ENCODE results near the gene PLB1. TPM values are rescaled to one million over a fixed set of nuclear protein-coding genes. Genes with fewer than 3 reads are reported as not detected.

Gene PLB1
- total and polyA plus RNA-seq, 4 experiments from 2014 or later, result 0.38 to 0.91 (median 0.82) TPM

- Histone ChIP-seq H3K27me3 (ENCODE audit: insufficient read depth, low read length) (no peaks in the 10 kb centered on the region), H3K36me3 (ENCODE audit: insufficient read depth, low read length) (no peaks in the 10 kb centered on the region), H3K9me3 (ENCODE audit: control insufficient read depth in 1 of 2, low read length in 2 of 2) (no peaks in the 10 kb centered on the region), H3K4me1 (ENCODE audit: insufficient read depth, low read length) (peaks cover 5% of the 10 kb centered on the region), H3K4me3 (ENCODE audit: low read length in 2 of 2) (no peak overlapping the region), H3K27ac (ENCODE audit: low read depth, low read length) (no peak overlapping the region)
- no peaks in the 10 kb centered on the region for H3K9me3 Mint-ChIP-seq
- no peak overlapping the region for H3K4me3 Mint-ChIP-seq
- intact Hi-C loops (cut with micrococcal nuclease), result no loop called here
- H3K27ac Mint-ChIP-seq, result peak overlapping the region in 1 of 7 donors; percentile 61
- no peaks in the 10 kb centered on the region for H3K27me3 Mint-ChIP-seq
- DNase-seq, result no peak
- ChIA-PET CTCF (ENCODE audit: partially characterized antibody) (interaction anchor here (1.4 to 1.5 kb wide), 2 partner anchors 51 to 52 kb away, joined by 3 read pairs; no protein-coding TSS in a partner anchor), POLR2A (ENCODE audit: partially characterized antibody) (no interaction called here)
- H3K36me3 Mint-ChIP-seq, result no peaks in the 10 kb centered on the region
- peaks cover 4 to 19% (median 11%) of the 10 kb centered on the region in 4 donors for H3K4me1 Mint-ChIP-seq
Measured at GRCh38 chr2:28644760-28645159, 148.9 kb downstream of the PLB1 start.

DNA sequence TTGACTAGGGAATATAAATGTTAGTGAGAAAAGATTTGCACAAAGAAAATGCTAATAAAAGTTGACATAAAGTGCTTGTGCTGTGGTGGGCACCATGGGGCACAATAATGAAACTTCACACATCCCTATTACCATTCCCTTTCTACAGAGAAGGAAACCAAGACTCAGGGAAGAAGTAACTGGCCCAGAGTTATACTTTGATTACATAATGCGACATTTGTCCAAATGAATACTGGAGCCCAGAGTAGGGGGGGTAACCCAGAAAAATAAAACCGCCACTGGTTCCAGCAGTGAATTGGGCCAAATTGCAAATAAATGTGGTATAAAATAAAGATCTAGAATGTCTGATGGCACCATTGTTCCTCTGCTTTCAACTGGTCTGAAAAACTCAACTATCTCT lies 149.7 kb downstream of the PLB1 start:
- H3K27ac Mint-ChIP-seq, result peak overlapping the region in 1 of 7 donors; percentile 67
- H3K9me3 Mint-ChIP-seq, result no peaks in the 10 kb centered on the region
- CTCF ChIA-PET (ENCODE audit: partially characterized antibody), result interaction anchor here (1.5 kb wide), 1 partner anchor 53 kb away, joined by 3 read pairs; no protein-coding TSS in a partner anchor

DNA sequence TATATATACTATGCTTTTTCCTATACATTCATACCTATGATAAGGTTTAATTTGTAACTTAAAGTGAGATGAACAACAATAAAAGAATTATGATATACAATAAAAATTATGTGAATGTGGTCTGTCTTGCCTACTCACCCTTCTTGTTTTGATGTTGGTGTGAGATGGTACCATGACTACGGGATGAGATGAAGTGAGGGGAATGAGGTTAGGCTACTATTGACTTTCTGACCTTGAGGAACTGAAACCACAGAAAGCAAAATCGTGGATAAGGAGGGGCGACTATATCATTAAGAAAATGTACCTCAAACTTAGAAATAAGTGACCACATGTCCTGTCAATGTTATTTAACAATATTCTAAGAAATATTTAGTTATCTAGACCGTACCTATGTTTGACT lies 151.8 kb downstream of the PLB1 start:
- ChIA-PET CTCF (ENCODE audit: partially characterized antibody) (no interaction called here), POLR2A (ENCODE audit: partially characterized antibody) (no interaction called here)
- peaks cover 5% of the 10 kb centered on the region for H3K4me1 ChIP-seq (ENCODE audit: insufficient read depth, low read length)
- no peaks in the 10 kb centered on the region for H3K9me3 ChIP-seq (ENCODE audit: control insufficient read depth in 1 of 2, low read length in 2 of 2)
- Mint-ChIP-seq H3K27ac (peak overlapping the region in 3 of 7 donors; percentile 32 to 73 (median 61)), H3K4me1 (peaks cover 6 to 20% (median 13%) of the 10 kb centered on the region in 4 donors), H3K4me3 (peak overlapping the region in 1 of 8 donors; percentile 25), H3K36me3 (no peaks in the 10 kb centered on the region), H3K27me3 (no peaks in the 10 kb centered on the region), H3K9me3 (no peaks in the 10 kb centered on the region)
- peak in 1 of 5 donors; percentile 28 for DNase-seq
- H3K4me3 ChIP-seq (ENCODE audit: low read length in 2 of 2), result no peak overlapping the region
- no peak overlapping the region for H3K27ac ChIP-seq (ENCODE audit: low read depth, low read length)
- no peaks in the 10 kb centered on the region for H3K27me3 ChIP-seq (ENCODE audit: insufficient read depth, low read length)
- intact Hi-C loops (cut with micrococcal nuclease), result no loop called here
- H3K36me3 ChIP-seq (ENCODE audit: insufficient read depth, low read length), result no peaks in the 10 kb centered on the region

More for the DNA sequence above, 149.7 kb downstream of the PLB1 start:
- POLR2A ChIA-PET (ENCODE audit: partially characterized antibody), result no interaction called here
- DNase-seq, result no peak
- H3K9me3 ChIP-seq (ENCODE audit: control insufficient read depth in 1 of 2, low read length in 2 of 2), result no peaks in the 10 kb centered on the region
- no peaks in the 10 kb centered on the region for H3K27me3 Mint-ChIP-seq
- H3K4me1 Mint-ChIP-seq, result peaks cover 6 to 26% (median 14%) of the 10 kb centered on the region in 4 donors
- intact Hi-C loops (cut with micrococcal nuclease), result no loop called here
- no peak overlapping the region for H3K4me3 Mint-ChIP-seq
- H3K4me1 ChIP-seq (ENCODE audit: insufficient read depth, low read length), result peaks cover 5% of the 10 kb centered on the region
- no peaks in the 10 kb centered on the region for H3K36me3 ChIP-seq (ENCODE audit: insufficient read depth, low read length)
- no peaks in the 10 kb centered on the region for H3K36me3 Mint-ChIP-seq
- H3K4me3 ChIP-seq (ENCODE audit: low read length in 2 of 2), result no peak overlapping the region
- no peak overlapping the region for H3K27ac ChIP-seq (ENCODE audit: low read depth, low read length)
- no peaks in the 10 kb centered on the region for H3K27me3 ChIP-seq (ENCODE audit: insufficient read depth, low read length)

GRCh38 chr2:28648147-28648546 lies 152.3 kb downstream of the PLB1 start:
- intact Hi-C loops (cut with micrococcal nuclease), result no loop called here
- Histone ChIP-seq H3K4me1 (ENCODE audit: insufficient read depth, low read length) (peaks cover 5% of the 10 kb centered on the region), H3K27me3 (ENCODE audit: insufficient read depth, low read length) (no peaks in the 10 kb centered on the region), H3K36me3 (ENCODE audit: insufficient read depth, low read length) (no peaks in the 10 kb centered on the region), H3K9me3 (ENCODE audit: control insufficient read depth in 1 of 2, low read length in 2 of 2) (no peaks in the 10 kb centered on the region), H3K27ac (ENCODE audit: low read depth, low read length) (no peak overlapping the region), H3K4me3 (ENCODE audit: low read length in 2 of 2) (no peak overlapping the region)
- no peaks in the 10 kb centered on the region for H3K9me3 Mint-ChIP-seq
- CTCF ChIA-PET (ENCODE audit: partially characterized antibody), result no interaction called here
- no peaks in the 10 kb centered on the region for H3K27me3 Mint-ChIP-seq
- POLR2A ChIA-PET (ENCODE audit: partially characterized antibody), result no interaction called here
- H3K4me1 Mint-ChIP-seq, result peaks cover 6 to 20% (median 13%) of the 10 kb centered on the region in 4 donors
- no peak overlapping the region for H3K4me3 Mint-ChIP-seq
- peak overlapping the region in 3 of 7 donors; percentile 3 to 81 (median 13) for H3K27ac Mint-ChIP-seq
- DNase-seq, result no peak
- no peaks in the 10 kb centered on the region for H3K36me3 Mint-ChIP-seq

DNA sequence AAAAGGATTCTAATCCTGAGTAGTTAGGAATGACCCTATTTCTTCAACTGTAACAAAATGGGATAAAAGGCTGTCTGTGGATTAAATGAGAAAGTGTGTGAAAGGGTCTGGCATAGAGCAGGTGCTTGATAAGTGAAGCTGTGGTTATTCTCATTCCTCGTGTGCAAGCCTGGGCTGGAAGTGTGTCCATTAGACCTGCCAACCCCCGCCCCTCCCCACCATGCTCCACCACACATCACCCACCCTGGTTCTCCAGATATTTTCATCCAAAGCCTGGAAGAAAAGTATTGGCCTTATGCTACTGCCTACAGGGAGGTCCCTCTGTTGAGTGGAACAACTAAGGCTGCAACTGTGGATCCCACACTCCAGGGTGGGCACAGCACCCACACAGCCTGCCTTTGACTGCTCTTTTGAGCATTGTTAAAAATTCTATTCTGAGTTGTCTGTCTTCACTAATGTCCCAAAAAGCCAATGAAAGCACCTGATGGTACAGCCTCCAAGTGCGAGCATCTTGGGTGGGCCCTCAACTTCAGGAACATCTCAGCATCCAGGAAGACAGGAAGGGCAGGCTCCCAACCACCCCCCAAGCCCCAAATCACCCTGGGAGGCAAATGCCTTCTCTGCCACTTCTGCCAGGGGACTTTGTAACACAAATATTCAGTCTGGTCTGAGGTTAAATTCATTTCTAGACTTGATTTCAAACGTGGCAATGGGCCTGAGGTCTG lies 153.0 kb downstream of the PLB1 start:
- H3K4me1 Mint-ChIP-seq, result peaks cover 6 to 20% (median 13%) of the 10 kb centered on the region in 4 donors
- Histone ChIP-seq H3K4me3 (ENCODE audit: low read length in 2 of 2) (no peak overlapping the region), H3K27ac (ENCODE audit: low read depth, low read length) (no peak overlapping the region), H3K4me1 (ENCODE audit: insufficient read depth, low read length) (peaks cover 5% of the 10 kb centered on the region), H3K36me3 (ENCODE audit: insufficient read depth, low read length) (no peaks in the 10 kb centered on the region), H3K9me3 (ENCODE audit: control insufficient read depth in 1 of 2, low read length in 2 of 2) (no peaks in the 10 kb centered on the region), H3K27me3 (ENCODE audit: insufficient read depth, low read length) (no peaks in the 10 kb centered on the region)
- H3K9me3 Mint-ChIP-seq, result no peaks in the 10 kb centered on the region
- intact Hi-C loops (cut with micrococcal nuclease), result no loop called here
- H3K27me3 Mint-ChIP-seq, result no peaks in the 10 kb centered on the region
- H3K27ac Mint-ChIP-seq, result peak overlapping the region in 4 of 7 donors; percentile 29 to 78 (median 76)
- H3K36me3 Mint-ChIP-seq, result no peaks in the 10 kb centered on the region
- POLR2A ChIA-PET (ENCODE audit: partially characterized antibody), result no interaction called here
- H3K4me3 Mint-ChIP-seq, result no peak overlapping the region
- CTCF ChIA-PET (ENCODE audit: partially characterized antibody), result no interaction called here
- DNase-seq, result no peak

DNA sequence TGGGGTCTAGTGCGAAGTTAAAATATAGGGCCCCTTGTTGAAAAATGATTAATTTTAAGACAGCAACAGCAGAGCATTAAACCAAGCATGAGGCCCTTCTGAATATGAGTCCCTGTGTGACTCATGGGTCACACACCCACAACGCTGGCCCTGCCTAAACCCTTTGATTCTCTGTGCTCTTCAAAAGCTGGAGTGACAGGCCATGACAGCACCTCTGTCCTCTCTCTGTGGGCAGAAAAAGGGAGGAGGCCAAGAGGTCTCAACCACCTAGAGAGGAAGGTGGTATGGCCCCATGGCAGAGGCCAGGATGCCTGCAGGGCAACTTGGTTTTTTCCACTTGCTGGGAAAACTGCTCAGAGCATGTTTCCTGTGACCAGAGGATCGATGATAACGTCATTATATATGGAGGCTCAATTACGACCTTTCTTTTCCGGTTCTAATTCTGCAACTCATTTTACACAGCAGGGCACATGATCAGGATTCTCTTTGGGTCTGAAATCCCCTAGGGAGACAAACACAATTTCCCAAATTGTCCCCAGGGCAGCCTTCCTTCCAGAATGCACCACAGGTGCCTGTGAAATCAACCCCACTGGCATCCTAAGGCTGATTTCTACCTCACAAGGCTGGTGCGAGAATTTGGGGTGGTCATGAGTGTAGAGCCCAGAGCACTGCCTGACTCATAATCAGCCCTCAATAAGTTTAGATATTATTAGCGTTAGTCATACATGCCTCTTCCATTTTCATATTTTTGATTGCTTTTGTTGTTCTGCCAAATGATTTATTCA lies 153.8 kb downstream of the PLB1 start:
- no peak overlapping the region for H3K4me3 ChIP-seq (ENCODE audit: low read length in 2 of 2)
- H3K9me3 Mint-ChIP-seq, result no peaks in the 10 kb centered on the region
- H3K36me3 ChIP-seq (ENCODE audit: insufficient read depth, low read length), result no peaks in the 10 kb centered on the region
- H3K27ac ChIP-seq (ENCODE audit: low read depth, low read length), result no peak overlapping the region
- POLR2A ChIA-PET (ENCODE audit: partially characterized antibody), result no interaction called here
- peaks cover 5% of the 10 kb centered on the region for H3K4me1 ChIP-seq (ENCODE audit: insufficient read depth, low read length)
- CTCF ChIA-PET (ENCODE audit: partially characterized antibody), result no interaction called here
- H3K27me3 Mint-ChIP-seq, result no peaks in the 10 kb centered on the region
- intact Hi-C loops (cut with micrococcal nuclease), result no loop called here
- peak overlapping the region in 1 of 8 donors; percentile 3 for H3K4me3 Mint-ChIP-seq
- no peak for DNase-seq
- H3K4me1 Mint-ChIP-seq, result peaks cover 8 to 20% (median 13%) of the 10 kb centered on the region in 4 donors
- no peaks in the 10 kb centered on the region for H3K36me3 Mint-ChIP-seq
- peak overlapping the region; percentile 16 to 84 (median 76) for H3K27ac Mint-ChIP-seq
- no peaks in the 10 kb centered on the region for H3K27me3 ChIP-seq (ENCODE audit: insufficient read depth, low read length)
- no peaks in the 10 kb centered on the region for H3K9me3 ChIP-seq (ENCODE audit: control insufficient read depth in 1 of 2, low read length in 2 of 2)

DNA sequence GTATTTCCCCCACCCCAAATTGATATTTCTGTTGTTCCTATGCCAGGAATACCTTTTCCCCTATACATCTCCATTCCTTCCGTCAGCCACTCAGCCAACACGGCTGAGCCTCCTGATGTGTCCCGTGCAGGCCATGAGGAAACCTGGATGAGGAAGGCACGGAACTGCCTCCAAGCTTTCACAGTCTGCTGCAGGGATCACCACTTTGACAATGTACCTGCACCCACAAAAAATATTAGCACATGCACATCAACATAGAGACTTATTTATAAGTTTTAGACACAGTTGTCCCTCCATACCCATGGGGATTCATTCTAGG lies 154.4 kb downstream of the PLB1 start:
- Histone ChIP-seq H3K36me3 (ENCODE audit: insufficient read depth, low read length) (no peaks in the 10 kb centered on the region), H3K4me3 (ENCODE audit: low read length in 2 of 2) (no peak overlapping the region), H3K4me1 (ENCODE audit: insufficient read depth, low read length) (peaks cover 5% of the 10 kb centered on the region), H3K27ac (ENCODE audit: low read depth, low read length) (no peak overlapping the region), H3K9me3 (ENCODE audit: control insufficient read depth in 1 of 2, low read length in 2 of 2) (no peaks in the 10 kb centered on the region), H3K27me3 (ENCODE audit: insufficient read depth, low read length) (no peaks in the 10 kb centered on the region)
- ChIA-PET POLR2A (ENCODE audit: partially characterized antibody) (no interaction called here), CTCF (ENCODE audit: partially characterized antibody) (no interaction called here)
- intact Hi-C loops (cut with micrococcal nuclease), result no loop called here
- Mint-ChIP-seq H3K36me3 (no peaks in the 10 kb centered on the region), H3K4me3 (no peak overlapping the region), H3K27me3 (no peaks in the 10 kb centered on the region), H3K4me1 (peaks cover 8 to 21% (median 13%) of the 10 kb centered on the region in 4 donors), H3K27ac (peak overlapping the region in 2 of 7 donors; percentile 17 to 77), H3K9me3 (no peaks in the 10 kb centered on the region)
- no peak for DNase-seq

All from CD4-positive, alpha-beta memory T cell (primary cell).